ENCODE data around the gene OPRD1. TPM values are rescaled to one million over a fixed set of nuclear protein-coding genes. Genes with fewer than 3 reads are reported as not detected.
"Not testable (repeated sequence)": the region's sequence is repeated elsewhere in the genome, so short reads cannot be mapped to it uniquely, and the experiment has no call there.

The OPRD1 gene
- total RNA-seq, 4 donors from 2014 or later: under 0.01 TPM; not detected in 3

DNA sequence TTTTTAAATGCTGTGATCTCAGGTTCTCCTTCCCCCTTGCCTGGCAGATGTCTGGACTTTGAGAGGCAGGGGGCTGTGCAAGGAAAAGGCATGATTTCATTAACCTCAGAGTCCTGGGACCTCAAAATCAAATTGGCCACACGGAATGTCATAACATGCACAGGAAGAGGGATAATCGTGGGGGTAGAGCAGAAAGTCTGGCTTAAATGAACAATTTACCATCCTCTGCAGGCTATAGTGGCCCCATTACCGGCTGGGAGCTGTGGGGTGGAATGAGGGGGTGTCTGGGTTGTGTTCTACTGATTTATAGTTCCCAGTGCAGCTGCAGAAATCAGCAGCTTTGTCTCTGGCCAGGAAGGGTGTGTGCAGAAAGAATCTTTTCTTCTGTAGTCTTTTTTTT is 10.8 kb downstream of the OPRD1 start:
- DNase-seq: no peak
- H3K4me1 ChIP-seq: no peaks in the 10 kb centered on the region
- no peaks in the 10 kb centered on the region for H3K9me3 ChIP-seq
- no peak for TF ChIP-seq POLR2AphosphoS5 (IDR thresholded peaks at IDR 0.05)
- no peak for TF ChIP-seq POLR2A (IDR thresholded peaks at IDR 0.05)
- TF ChIP-seq, protein P1, sequence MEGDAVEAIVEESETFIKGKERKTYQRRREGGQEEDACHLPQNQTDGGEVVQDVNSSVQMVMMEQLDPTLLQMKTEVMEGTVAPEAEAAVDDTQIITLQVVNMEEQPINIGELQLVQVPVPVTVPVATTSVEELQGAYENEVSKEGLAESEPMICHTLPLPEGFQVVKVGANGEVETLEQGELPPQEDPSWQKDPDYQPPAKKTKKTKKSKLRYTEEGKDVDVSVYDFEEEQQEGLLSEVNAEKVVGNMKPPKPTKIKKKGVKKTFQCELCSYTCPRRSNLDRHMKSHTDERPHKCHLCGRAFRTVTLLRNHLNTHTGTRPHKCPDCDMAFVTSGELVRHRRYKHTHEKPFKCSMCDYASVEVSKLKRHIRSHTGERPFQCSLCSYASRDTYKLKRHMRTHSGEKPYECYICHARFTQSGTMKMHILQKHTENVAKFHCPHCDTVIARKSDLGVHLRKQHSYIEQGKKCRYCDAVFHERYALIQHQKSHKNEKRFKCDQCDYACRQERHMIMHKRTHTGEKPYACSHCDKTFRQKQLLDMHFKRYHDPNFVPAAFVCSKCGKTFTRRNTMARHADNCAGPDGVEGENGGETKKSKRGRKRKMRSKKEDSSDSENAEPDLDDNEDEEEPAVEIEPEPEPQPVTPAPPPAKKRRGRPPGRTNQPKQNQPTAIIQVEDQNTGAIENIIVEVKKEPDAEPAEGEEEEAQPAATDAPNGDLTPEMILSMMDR (IDR thresholded peaks at IDR 0.05): no peak
- TF ChIP-seq EP300 (IDR thresholded peaks at IDR 0.05; ENCODE audit: low read depth): no peak
- intact Hi-C loops (cut with DNase I; ENCODE audit: low total_unique reads) (no loop called here), in situ Hi-C loops (cut with MboI; ENCODE audit: low pct_ligation_motif_present in 1 of 4, low pct_unique_long_range_greater_than_20kb in 1 of 4, low sequenced_read_pairs in 3 of 4) (no loop called here)
- no peak overlapping the region for H3K4me3 ChIP-seq
- no peaks in the 10 kb centered on the region for H3K36me3 ChIP-seq
- no peak overlapping the region for H3K27ac ChIP-seq
- peaks cover 4% of the 10 kb centered on the region for H3K27me3 ChIP-seq
- 30 to 46% methylated on average over 1 to 3 of the region's 3 CpGs for WGBS, 2 donors (ENCODE audit: low coverage in 1 of 2)

DNA sequence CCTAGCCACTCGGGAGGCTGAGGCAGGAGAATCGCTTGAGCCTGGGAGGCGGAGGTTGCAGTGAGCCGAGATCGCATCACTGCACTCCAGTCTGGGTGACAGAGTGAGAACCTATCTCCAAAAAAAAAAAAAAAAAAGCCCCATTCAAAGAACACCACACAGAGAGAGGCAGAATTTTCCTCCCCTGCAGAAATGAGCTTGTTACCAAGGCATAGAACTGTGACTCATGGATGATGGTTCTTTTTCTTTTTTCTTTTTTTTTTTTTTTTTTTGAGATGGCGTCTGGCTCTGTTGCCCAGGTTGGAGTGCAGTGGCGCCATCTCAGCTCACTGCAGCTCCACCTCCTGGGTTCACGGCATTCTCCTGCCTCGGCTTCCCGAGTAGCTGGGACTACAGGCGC is 12.1 kb downstream of the OPRD1 start:
- H3K27ac ChIP-seq; H3K27me3 ChIP-seq; DNase-seq; H3K9me3 ChIP-seq; H3K4me1 ChIP-seq; H3K4me3 ChIP-seq; in situ Hi-C loops (cut with MboI; ENCODE audit: low pct_ligation_motif_present in 1 of 4, low pct_unique_long_range_greater_than_20kb in 1 of 4, low sequenced_read_pairs in 3 of 4); intact Hi-C loops (cut with DNase I; ENCODE audit: low total_unique reads); H3K36me3 ChIP-seq: not testable (repeated sequence)
- WGBS, 2 donors (ENCODE audit: low coverage in 1 of 2): 85 to 90% methylated on average over 7 to 11 of the region's 11 CpGs

GRCh38 chr1:28828227-28828858 is 16.4 kb downstream of the OPRD1 start:
- H3K4me1 ChIP-seq; H3K36me3 ChIP-seq; H3K27me3 ChIP-seq; H3K27ac ChIP-seq; H3K9me3 ChIP-seq; H3K4me3 ChIP-seq; in situ Hi-C loops (cut with MboI; ENCODE audit: low pct_ligation_motif_present in 1 of 4, low pct_unique_long_range_greater_than_20kb in 1 of 4, low sequenced_read_pairs in 3 of 4); DNase-seq; intact Hi-C loops (cut with DNase I; ENCODE audit: low total_unique reads): not testable (repeated sequence)
- WGBS, 2 donors (ENCODE audit: low coverage in 1 of 2): 49 to 69% methylated on average over 5 to 11 of the region's 11 CpGs

DNA sequence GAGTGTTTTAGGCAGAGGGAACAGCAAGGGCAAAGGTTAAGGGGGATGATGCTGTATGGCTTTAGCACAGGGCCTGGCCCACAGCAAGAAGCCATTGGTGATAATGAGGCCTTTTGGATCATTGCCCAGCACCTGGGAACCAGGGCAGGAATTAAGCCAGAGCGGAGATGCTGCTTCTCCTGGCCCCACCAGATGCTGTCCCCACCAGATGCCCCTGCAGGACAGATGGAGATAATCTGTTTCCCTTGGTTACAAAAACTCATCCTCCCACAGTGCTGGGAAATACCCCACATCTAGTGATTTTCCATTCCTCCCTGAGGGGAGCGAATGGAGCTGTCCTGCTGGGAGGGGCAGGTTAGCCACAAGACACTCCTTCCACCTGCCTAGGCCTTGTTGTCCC is 18.8 kb downstream of the OPRD1 start:
- Histone ChIP-seq H3K27me3 (peaks cover 6% of the 10 kb centered on the region), H3K36me3 (no peaks in the 10 kb centered on the region), H3K27ac (no peak overlapping the region), H3K4me1 (no peaks in the 10 kb centered on the region), H3K4me3 (no peak overlapping the region), H3K9me3 (no peaks in the 10 kb centered on the region)
- 76% methylated on average over 2 of the region's 2 CpGs; no CpG with 5 or more reads in 1 of the 2 donors for WGBS, 2 donors (ENCODE audit: low coverage in 1 of 2)
- TF ChIP-seq EP300 (IDR thresholded peaks at IDR 0.05; ENCODE audit: low read depth): no peak
- TF ChIP-seq POLR2A (IDR thresholded peaks at IDR 0.05): no peak
- no peak for TF ChIP-seq POLR2AphosphoS5 (IDR thresholded peaks at IDR 0.05)
- TF ChIP-seq, protein P1 (IDR thresholded peaks at IDR 0.05): no peak
- DNase-seq: no peak
- intact Hi-C loops (cut with DNase I; ENCODE audit: low total_unique reads) (no loop called here), in situ Hi-C loops (cut with MboI; ENCODE audit: low pct_ligation_motif_present in 1 of 4, low pct_unique_long_range_greater_than_20kb in 1 of 4, low sequenced_read_pairs in 3 of 4) (no loop called here)

DNA sequence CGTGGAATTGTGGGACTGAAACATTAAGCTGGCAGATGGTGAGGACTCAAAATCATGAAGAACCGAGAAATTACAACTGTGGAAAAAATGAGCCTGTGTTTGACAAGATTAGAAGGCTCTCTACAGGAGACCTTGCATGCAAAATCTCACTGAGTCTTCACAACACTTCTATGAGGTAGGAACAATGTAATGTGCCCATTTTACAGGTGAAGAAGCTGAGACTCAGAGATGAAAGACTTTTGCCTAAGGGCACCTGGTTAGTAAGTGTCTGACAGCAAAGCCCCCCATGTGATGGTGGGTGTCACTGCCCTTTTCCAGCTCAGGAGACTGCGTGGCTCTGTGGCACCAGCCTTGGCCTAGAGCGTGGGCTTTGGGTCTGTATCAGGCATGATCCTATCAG is 21.0 kb downstream of the OPRD1 start:
- no peak overlapping the region for H3K4me3 ChIP-seq
- no peak overlapping the region for H3K27ac ChIP-seq
- no peaks in the 10 kb centered on the region for H3K4me1 ChIP-seq
- H3K9me3 ChIP-seq: no peaks in the 10 kb centered on the region
- H3K27me3 ChIP-seq: peaks cover 6% of the 10 kb centered on the region
- H3K36me3 ChIP-seq: no peaks in the 10 kb centered on the region
- intact Hi-C loops (cut with DNase I; ENCODE audit: low total_unique reads): no loop called here
- TF ChIP-seq, protein P1 (IDR thresholded peaks at IDR 0.05): no peak
- no peak for TF ChIP-seq POLR2AphosphoS5 (IDR thresholded peaks at IDR 0.05)
- TF ChIP-seq EP300 (IDR thresholded peaks at IDR 0.05; ENCODE audit: low read depth): no peak
- no peak for TF ChIP-seq POLR2A (IDR thresholded peaks at IDR 0.05)
- WGBS, 2 donors (ENCODE audit: low coverage in 1 of 2): 55 to 73% methylated on average over 2 to 4 of the region's 4 CpGs
- no peak for DNase-seq
- in situ Hi-C loops (cut with MboI; ENCODE audit: low pct_ligation_motif_present in 1 of 4, low pct_unique_long_range_greater_than_20kb in 1 of 4, low sequenced_read_pairs in 3 of 4): no loop called here

Measured in transverse colon (tissue), 4 donors.